ENCODE results near the gene PGBD5.

The PGBD5 gene

DNA sequence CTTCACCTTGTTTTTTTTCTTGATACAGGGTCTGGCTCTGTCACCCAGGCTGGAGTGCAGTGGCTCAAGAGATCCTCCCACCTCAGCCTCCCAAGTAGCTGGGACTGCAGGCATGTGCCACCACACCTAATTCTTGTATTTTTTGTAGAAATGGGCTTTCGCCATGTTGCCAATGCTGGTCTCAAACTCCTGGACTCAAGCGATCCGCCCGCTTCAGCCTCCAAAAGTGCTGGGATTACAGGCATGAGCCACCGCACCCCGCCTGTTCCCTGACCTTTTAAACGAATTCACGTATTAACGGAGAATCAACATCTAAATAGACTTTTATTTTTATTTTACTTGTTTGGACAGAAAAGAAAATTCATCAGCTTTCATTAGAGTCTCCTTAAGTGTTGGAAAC lies 104.8 kb downstream of the PGBD5 start:
- no peak for DNase-seq

GRCh38 chr1:230320804-230321203 lies 105.3 kb downstream of the PGBD5 start:
- DNase-seq, result no peak

DNA sequence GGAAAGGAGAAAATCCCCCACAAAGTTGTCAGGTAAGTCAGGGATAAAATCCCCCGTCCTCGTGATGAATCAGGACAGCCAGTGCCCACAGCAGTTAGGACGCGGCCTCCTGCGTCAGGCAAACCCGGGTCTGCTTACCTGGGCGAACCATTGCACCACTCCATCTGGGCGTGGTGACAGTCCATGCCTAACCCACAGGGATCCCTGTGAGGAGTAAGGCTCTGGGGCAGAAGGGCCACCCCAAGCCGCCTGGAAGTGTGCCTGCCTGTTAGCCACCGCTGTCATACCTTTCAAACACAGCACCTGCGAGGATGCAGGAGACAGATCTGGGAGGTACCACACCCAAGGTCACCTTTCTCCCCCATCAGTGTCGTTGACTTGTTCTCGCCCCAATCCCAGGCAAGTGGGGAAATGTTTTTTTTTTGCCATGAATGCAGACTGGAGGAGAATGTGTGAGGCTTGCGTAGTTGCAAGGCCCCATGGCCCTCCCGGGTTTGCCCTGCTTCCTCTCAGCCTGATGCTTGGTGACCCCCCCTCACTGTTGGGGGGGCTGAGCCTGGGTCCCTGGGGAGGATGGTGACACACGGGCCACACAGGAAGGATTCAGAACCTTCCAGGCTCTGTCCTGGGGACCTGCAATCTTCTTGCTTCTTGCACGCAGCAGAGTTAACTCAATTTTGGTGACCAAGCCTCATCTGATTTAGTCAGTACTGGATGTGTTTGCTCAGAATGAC lies 107.0 kb downstream of the PGBD5 start:
- no peak for DNase-seq

DNA sequence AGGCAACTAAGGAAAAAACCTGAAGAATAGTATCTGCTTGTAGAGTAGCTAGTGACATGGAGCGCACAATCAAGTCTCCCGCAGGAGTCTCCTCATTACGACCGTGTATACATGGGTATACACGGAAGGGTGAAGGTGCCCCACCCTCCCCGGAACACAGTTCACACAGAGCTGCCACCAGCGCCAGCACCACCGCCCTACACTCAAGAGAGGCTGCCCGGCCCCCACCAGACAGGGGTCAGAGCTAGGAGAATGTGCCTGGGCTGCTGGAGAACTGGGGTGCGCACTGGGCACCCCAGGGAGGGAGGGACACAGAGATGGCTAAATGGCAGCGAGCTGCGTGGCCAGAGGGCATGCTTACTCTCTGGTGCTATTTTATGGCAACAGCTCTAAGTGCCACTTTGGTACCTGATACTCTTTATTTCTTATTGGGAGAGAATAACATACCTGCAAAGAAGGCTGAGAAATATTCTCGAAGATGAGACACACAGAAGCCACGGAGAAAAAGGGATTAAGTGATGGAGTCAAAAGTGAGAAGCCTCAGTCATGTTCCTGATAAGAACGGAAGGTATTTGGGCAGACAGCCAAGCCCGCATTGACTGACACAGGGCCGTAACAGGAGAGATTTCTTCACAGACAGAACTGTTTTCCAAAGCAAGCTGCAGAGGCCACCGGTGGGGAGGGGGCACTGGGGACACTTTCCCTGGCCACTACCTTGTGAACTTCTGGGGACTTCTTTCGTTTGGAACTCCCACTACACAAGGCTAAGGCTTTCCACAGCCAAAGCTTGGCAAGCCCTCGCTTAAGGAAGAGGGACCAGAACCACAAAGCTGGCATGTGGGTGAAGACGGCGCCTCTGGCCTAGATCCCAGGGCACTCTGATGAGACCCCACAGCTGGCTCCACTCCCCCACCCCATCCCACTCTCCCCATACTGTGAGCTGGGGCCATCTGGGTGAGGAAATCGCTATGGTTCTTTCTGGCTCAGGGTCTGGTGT lies 108.0 kb downstream of the PGBD5 start:
- no peak for DNase-seq

DNA sequence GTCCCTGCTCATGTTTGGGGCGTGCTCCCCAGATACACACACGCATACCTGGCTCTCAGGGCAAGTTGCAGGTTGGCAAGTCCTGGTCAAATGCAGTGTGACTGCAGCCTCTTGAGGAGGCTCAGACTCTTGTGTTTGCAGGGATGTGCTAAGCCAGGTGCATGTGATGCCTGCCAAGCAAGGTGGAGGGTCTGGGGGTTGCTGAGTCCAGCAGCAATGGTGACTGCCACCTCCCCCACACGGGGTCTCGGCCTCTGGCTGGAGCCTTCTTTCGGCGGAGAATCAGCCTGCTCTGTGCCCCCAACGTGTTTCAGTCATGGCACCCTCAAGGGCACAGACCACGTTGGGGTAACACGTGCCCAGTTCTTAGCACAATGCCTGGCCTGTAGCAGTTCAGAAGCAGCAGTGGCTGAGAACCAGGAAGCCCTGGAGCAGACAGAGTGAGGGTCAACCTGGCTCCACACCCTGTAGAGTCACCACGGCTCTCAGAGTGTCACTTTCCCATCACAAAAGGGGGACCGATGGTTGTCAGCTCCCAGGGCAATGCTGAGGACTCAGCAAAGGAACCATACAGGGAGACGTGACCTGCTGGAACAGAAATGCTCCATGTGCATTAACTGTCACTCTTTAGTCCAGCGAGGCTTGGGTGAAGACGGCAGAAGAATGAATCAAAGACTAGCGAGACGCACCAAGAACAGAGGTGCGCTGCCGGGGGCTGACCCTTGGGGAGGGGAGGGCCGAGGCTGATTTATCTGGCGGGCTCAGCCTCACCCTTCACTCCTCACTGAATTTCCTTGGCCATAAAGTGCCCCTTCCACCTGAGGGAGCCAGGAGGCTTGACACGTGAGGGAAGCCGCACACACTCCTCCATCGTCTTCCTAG lies 109.0 kb downstream of the PGBD5 start:
- no peak for DNase-seq

DNA sequence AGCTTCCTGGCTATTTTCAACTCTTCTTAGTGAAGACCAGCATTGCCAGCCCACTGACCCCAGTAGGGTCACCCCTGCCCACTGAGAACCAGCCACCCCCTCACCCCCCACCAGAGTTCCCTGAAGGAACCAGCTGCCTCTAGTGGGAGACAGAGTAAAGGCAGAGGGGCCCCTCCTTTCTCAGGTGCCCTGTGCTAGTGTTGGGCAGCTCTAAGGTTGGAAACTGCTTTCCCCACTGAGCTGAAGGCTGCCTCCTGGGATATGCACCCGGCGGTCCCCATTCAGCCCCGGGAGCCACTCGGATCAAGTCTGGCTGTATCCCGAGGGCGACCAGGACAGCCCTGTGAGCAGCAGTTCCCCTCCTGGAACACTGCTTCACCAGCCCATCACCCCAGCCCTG lies 111.0 kb downstream of the PGBD5 start:
- no peak for DNase-seq

DNA sequence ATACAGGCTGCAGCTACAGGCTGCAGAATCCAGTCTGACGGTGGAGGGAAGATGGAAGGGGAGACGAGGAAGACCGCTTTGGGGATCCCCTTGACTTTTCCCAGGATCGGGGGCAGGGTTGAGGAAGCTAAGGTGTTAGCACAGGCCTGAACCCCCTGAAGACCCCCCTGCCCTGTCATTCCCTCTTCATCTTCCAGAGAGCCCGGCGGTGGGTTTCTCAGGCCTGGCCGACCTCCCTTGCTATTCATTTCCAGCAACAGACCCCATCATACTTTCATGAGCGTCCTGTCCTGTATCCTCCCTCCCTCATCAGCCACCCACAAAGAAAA lies 112.0 kb downstream of the PGBD5 start:
- DNase-seq, result no peak

DNA sequence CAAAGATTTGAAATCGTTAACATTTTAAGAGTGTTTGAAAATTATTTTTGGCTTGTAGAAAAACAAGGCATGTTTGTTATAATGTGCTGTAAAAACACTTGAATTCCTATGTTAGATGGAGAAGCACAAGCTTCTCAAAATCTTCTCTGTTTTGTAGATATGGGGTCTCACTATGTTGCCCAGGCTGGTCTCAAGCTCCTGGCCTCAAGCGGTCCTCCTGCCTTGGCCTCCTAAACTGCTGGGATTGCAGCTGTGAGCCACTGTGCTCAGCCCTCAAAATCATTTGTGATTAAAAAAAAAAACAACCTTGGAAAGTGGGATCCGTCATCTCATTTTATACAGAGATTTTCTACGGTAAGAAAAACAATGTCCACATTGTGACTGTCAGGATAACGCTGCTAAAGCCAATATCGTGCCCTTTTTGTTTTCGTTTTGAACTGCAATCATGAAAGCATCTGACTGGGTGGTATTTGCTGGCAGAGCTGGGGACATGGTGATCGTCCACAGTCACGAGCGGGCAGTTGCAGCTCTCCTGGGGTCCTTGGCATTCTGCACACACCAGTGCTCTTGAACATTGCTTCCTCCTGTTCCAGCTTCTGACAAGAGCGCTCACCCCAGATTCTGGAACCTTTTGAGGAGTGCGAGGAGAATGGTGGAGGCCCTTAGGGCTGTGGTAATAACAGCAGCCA lies 112.5 kb downstream of the PGBD5 start:
- no peak for DNase-seq

GRCh38 chr1:230312676-230313075 lies 113.5 kb downstream of the PGBD5 start:
- no peak for DNase-seq

GRCh38 chr1:230310381-230311163 lies 115.6 kb downstream of the PGBD5 start:
- peak; percentile 46 for DNase-seq

DNA sequence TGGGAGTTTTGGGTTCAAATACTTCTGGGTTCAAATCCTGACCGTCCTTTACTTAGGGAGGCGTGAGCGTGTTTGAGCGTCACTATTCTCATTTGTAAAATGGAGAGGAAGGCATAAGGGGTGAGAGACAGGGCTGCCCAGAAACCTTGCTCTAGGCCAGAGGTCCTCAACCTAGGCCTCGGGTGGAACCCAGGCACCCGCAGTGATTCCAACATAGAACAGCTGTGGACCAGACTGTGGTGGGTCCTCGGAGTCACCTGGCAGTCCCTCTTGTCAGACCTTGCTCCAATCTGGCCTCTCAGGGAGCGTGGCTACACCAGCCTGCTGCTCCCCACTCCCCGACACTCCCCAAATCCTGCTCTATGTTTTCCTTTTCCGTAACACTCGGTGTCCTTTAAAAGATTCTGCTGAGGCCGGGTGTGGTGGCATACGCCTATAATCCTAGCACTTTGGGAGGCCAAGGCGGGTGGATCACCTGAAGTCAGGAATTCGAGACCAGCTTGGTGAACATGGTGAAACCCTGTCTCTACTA lies 116.4 kb downstream of the PGBD5 start:
- no peak for DNase-seq

- no peak for DNase-seq
Observed at GRCh38 chr1:230308821-230309220, 117.3 kb downstream of the PGBD5 start.

DNA sequence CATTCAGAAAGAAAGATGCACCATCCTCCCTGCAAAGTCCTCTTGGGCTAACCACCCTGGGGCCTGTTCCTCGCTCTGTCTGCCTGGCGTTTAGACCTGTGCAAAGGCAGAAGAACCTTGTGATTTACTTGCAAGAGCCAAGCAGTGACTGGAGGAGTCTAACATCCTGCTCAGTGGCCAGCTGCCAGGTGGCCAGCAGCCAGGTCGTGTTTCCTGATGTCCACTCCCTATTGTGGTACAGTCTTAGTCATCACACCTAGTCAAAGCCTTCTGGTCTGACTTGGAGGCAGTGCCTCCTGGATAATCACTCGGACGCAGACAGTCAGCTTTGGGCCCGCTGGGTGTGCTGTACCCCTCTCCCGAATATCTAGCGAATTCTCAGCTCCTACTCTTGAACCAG lies 118.1 kb downstream of the PGBD5 start:
- no peak for DNase-seq

DNA sequence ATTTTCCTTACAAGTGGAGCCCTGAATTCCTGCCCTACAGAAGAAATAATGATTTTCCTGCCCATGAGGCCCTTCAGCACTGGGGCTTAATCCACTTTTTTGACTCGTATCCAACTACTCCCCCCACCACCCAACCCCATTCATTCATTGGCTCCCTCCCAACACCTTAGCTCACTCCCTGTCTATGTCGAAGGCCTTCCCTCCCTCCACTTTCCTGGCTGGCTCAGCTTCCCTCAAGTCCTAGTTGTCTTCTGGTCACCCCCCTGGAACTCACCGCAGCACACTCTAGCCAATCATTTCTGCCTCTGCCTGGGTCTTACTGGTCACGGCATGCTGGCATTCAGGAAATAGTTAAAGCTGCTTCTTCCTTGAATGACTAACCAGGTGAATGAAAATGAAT lies 118.9 kb downstream of the PGBD5 start:
- DNase-seq, result no peak

DNA sequence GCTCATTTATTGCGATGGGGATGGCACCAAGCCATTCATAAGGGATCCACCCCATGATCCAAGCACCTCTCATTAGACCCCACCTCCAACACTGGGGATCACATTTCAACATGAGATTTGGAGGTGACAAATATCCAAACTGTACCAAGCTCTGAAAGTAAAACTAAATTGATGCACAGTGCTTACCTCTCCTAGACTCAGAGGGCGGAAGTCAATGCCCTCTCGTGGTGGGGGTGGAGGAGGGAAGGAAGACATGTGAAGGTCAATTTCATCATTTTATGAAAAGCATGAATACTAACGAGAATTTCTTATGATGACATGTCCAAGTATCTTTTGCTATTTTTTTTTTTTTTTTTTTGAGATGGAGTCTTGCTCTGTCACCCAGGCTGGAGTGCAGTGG lies 120.0 kb downstream of the PGBD5 start:
- no peak for DNase-seq

GRCh38 chr1:230303822-230304221 lies 122.3 kb downstream of the PGBD5 start:
- DNase-seq, result peak; percentile 46

GRCh38 chr1:230303069-230303468 lies 123.1 kb downstream of the PGBD5 start:
- DNase-seq, result no peak

DNA sequence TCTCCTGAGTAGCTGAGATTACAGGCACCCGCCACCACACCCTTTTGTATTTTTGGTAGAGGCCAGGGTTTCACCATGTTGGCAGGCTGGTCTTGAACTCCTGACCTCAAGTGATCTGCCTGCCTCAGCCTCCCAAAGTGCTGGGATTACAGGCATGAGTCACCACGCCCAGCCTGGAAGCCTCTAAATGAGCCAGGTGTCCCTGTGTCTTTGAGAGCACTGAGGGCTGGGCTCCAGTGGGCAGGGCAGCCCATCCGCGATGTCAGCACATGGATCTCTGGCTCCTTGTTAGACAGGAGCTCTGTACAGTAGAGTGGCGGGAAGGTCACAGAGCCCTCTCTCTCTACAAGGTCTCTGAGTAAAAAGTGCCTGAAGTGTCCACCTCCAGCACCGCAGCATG lies 124.3 kb downstream of the PGBD5 start:
- no peak for DNase-seq

DNA sequence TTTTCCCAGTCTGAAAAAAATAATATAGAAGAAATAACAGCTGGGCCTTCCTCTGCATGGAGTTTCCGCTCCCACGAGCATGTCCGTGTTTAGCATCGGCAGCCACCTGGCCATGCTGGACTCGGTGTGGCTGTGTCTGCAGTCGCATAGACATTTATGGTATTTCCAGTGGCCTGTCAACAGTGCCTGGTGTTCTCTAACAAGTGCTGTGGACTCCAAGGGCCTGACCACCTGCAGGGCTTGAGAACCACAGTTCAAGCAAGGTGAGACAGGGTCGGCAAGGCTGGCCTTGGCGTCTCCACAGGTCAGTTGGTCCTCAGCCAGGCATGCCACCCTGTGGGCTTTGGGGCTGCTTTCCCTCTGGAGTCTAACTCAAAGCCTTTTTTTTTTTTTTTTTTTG lies 124.8 kb downstream of the PGBD5 start:
- no peak for DNase-seq

DNA sequence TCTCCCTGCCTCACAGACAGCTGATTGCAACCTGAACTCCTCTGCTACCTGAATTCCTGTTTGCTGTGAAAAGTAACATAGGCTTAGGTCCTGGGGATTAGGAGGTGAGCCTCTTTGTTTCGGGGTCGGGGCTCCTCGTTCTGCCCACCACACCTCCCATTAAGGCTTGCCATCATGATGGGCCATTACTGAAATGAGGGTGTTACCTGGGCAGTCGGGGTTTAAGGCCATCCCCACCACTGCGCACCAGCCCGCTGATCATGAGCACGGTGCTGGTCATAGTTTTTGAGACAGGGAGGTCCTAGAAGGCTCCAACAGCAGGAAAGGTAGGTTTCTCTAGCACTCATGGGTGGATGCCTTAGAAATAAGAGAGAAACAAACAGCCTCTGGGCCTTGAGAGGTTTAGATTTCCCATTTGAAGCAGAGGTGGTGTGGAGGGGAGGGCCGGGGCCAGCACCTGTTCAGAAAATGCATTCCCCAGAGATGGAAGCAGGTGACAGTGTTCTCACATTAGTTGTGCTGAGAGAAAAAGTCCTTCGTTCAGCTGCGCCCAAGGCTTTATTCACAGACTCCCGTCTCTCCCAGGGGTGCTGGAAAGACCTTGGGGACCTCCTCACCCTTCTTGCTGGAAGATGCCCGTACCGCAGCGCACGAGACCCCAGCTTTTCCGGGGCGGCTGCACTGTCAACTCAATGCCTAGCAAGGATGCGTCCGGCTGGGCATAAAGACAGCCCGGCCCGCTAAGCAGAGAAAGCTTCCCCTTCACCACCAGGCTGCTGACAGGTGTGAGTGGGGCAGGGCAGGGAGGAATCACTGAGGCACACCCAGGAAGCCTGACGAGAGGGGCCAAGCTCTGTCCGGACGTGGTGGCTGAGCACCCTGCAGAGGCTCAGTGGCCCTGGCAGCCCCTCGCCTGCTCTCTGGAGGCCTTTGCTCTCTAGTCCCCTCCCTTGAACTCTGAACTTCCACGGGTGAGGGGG lies 125.5 kb downstream of the PGBD5 start:
- no peak for DNase-seq

Measured in NCI-H510A (cell line).